GM23338 (cell line): ENCODE data around the gene TTC39A. TPM values are rescaled to one million over a fixed set of nuclear protein-coding genes. Genes with fewer than 3 reads are reported as not detected.
"Not testable (repeated sequence)": the region's sequence is repeated elsewhere in the genome, so short reads cannot be mapped to it uniquely, and the experiment has no call there.

Experiments used
- ATAC-seq: fragments of 200-7000 bp; cut with Tn5 transposase; 3 replicates; pipeline ENCODE4 v1.9.1; 2020
- DNase-seq: peaks from one replicate; pipeline ENCODE4 v3.0.0-alpha.2; 2015; ENCODE audit warnings: low spot score
- H2AFZ ChIP-seq: fragments of 200-600 bp; sonication (generic); 2 replicates; pipeline ENCODE4 v1.8.0; 2016; ENCODE audit warnings: antibody characterized with exemption, mild to moderate bottlenecking, moderate library complexity
- H3F3A ChIP-seq: fragments of 200-600 bp; sonication (generic); replicated peaks from 2 replicates; pipeline ENCODE4 v1.8.0; 2017; ENCODE audit warnings: antibody characterized with exemption, mixed run types, low read depth
- H3K27ac ChIP-seq: fragments of 200-600 bp; sonication (generic); 2 replicates; pipeline ENCODE4 v1.6.1; 2016; ENCODE audit warnings: low read depth
- H3K27me3 ChIP-seq: fragments of 200-600 bp; sonication (generic); 2 replicates; pipeline ENCODE4 v1.8.0; 2016; ENCODE audit warnings: mild to moderate bottlenecking, mixed run types, moderate library complexity; ENCODE audit not compliant: insufficient read depth
- H3K36me3 ChIP-seq: fragments of 200-600 bp; sonication (generic); 2 replicates; pipeline ENCODE4 v1.8.0; 2016; ENCODE audit warnings: mild to moderate bottlenecking; ENCODE audit not compliant: insufficient read depth
- H3K4me1 ChIP-seq: fragments of 200-600 bp; sonication (generic); 2 replicates; pipeline ENCODE4 v1.8.0; 2016; ENCODE audit warnings: mild to moderate bottlenecking, moderate library complexity; ENCODE audit not compliant: insufficient read depth
- H3K4me2 ChIP-seq: fragments of 200-600 bp; sonication (generic); 2 replicates; pipeline ENCODE4 v1.7.1; 2017; ENCODE audit warnings: mixed run types
- H3K4me3 ChIP-seq: fragments of 200-600 bp; sonication (generic); 2 replicates; pipeline ENCODE4 v1.6.1; 2016; ENCODE audit warnings: mixed run types
- H3K79me2 ChIP-seq: fragments of 200-600 bp; sonication (generic); replicated peaks from 2 replicates; pipeline ENCODE4 v1.8.0; 2017; ENCODE audit warnings: mild to moderate bottlenecking; ENCODE audit not compliant: insufficient read depth
- H3K9me2 ChIP-seq: fragments of 200-600 bp; sonication (generic); 2 replicates; pipeline ENCODE4 v1.8.0; 2017; ENCODE audit not compliant: insufficient read depth
- H4K20me1 ChIP-seq: fragments of 200-600 bp; sonication (generic); replicated peaks from 2 replicates; pipeline ENCODE4 v1.8.0; 2017; ENCODE audit warnings: mild to moderate bottlenecking; ENCODE audit not compliant: insufficient read depth
- H3K27ac Mint-ChIP-seq: 2 replicates; pipeline ENCODE4 v1.8.0; 2020; ENCODE audit warnings: inconsistent platforms, mild to moderate bottlenecking, moderate library complexity, mixed read lengths
- H3K27me3 Mint-ChIP-seq: 3 replicates; pipeline ENCODE4 v1.8.0; 2022; ENCODE audit warnings: low read depth, mild to moderate bottlenecking, moderate library complexity, mixed read lengths, inconsistent platforms; ENCODE audit not compliant: insufficient read depth, poor library complexity
- H3K36me3 Mint-ChIP-seq: 3 replicates; pipeline ENCODE4 v1.8.0; 2021; ENCODE audit warnings: low read depth, mild to moderate bottlenecking, inconsistent platforms, moderate library complexity, mixed read lengths
- H3K4me1 Mint-ChIP-seq: 3 replicates; pipeline ENCODE4 v1.8.0; 2020; ENCODE audit warnings: mild to moderate bottlenecking, inconsistent platforms, mixed read lengths
- H3K4me3 Mint-ChIP-seq: 3 replicates; pipeline ENCODE4 v1.8.0; 2021; ENCODE audit warnings: moderate library complexity, mild to moderate bottlenecking, inconsistent platforms, mixed read lengths
- H3K9me3 Mint-ChIP-seq: 3 replicates; pipeline ENCODE4 v1.8.0; 2020; ENCODE audit warnings: moderate library complexity, mild to moderate bottlenecking, inconsistent platforms, mixed read lengths
- CREB1 ChIP-seq: fragments of 250-450 bp; sonication (Bioruptor Pico); IDR thresholded peaks from 2 replicates; pipeline ENCODE4 v1.5.0; 2020; ENCODE audit warnings: low read depth, mild to moderate bottlenecking, moderate library complexity
- CTCF ChIP-seq, 2 experiments: fragments of 200-600 bp in 1 of 2; sonication (generic) in 1 of 2; conservative IDR thresholded peaks; 2 replicates each; pipeline versions ENCODE4 v1.5.1 to v1.6.1; 2016 to 2017; ENCODE audit warnings: antibody characterized with exemption in 2 of 2, low read depth in 2 of 2, mild to moderate bottlenecking in 2 of 2, moderate library complexity in 1 of 2
- ETS1 ChIP-seq: IDR thresholded peaks from 2 replicates; pipeline ENCODE4 v1.6.1; 2016; ENCODE audit warnings: antibody characterized with exemption
- EZH2phosphoT487 ChIP-seq: fragments of 200-600 bp; sonication (generic); IDR thresholded peaks from one replicate; pipeline ENCODE4 v1.8.1; 2018; ENCODE audit warnings: antibody characterized with exemption; ENCODE audit not compliant: unreplicated experiment
- JUNB ChIP-seq: IDR thresholded peaks from one replicate; pipeline ENCODE4 v1.6.1; 2016; ENCODE audit warnings: antibody characterized with exemption; ENCODE audit not compliant: unreplicated experiment
- NANOG ChIP-seq: IDR thresholded peaks from 2 replicates; pipeline ENCODE4 v1.6.1; 2016; ENCODE audit warnings: antibody characterized with exemption, borderline replicate concordance
- POLR2AphosphoS5 ChIP-seq: IDR thresholded peaks from 2 replicates; pipeline ENCODE4 v1.6.1; 2016; ENCODE audit warnings: antibody characterized with exemption, low read depth
- STAT1 ChIP-seq: IDR thresholded peaks from one replicate; pipeline ENCODE4 v1.6.1; 2016; ENCODE audit warnings: antibody characterized with exemption; ENCODE audit not compliant: unreplicated experiment
- ZNF114 ChIP-seq: fragments of 250-450 bp; sonication (Bioruptor Pico); IDR thresholded peaks from 2 replicates; pipeline ENCODE4 v1.5.0; 2020; ENCODE audit warnings: mild to moderate bottlenecking, moderate library complexity
- ZNF462 ChIP-seq: fragments of 250-450 bp; sonication (Bioruptor Pico); IDR thresholded peaks from 2 replicates; pipeline ENCODE4 v1.5.0; 2020; ENCODE audit warnings: mild to moderate bottlenecking, moderate library complexity
- polyA plus RNA-seq: library from polyadenylated mRNA; unstranded; fragments of >200 nt; fragmentation: Nextera tagmentation; extraction: Ambion mirVana; gene quantifications from 2 replicates; pipeline ENCODE4 v1.2.1, GENCODE V29; 2016
- total RNA-seq: library from RNA; depleted of rRNA; stranded (reverse); fragments of >200 nt; shearing (Covaris generic); gene quantifications from 2 replicates; pipeline ENCODE4 v1.2.3, GENCODE V29; 2014

Gene TTC39A
- total and polyA plus RNA-seq, 2 experiments from 2014 or later = 2.3 to 7.1 TPM

GRCh38 chr1:51325011-51325385, 5.4 kb downstream of the TTC39A start:
- not testable (repeated sequence) for H3K27me3 Mint-ChIP-seq, ATAC-seq, H3K4me3 ChIP-seq, H3K4me2 ChIP-seq, H3K9me3 Mint-ChIP-seq, H3K9me2 ChIP-seq, H3K27ac ChIP-seq, H3K36me3 ChIP-seq, H3K27ac Mint-ChIP-seq, H3K36me3 Mint-ChIP-seq, H4K20me1 ChIP-seq, DNase-seq, H3K4me3 Mint-ChIP-seq, H3F3A ChIP-seq, H2AFZ ChIP-seq, H3K79me2 ChIP-seq
- 0 out of 2 replicates have a peak, but pooled peaks cover 10% of the 10 kb centered on the region for H3K4me1 ChIP-seq
- peaks cover 10% of the 10 kb centered on the region for H3K27me3 ChIP-seq
- peaks cover 12% of the 10 kb centered on the region for H3K4me1 Mint-ChIP-seq

- no peak for TF ChIP-seq CTCF (conservative IDR thresholded peaks at IDR 0.05; ENCODE audit: low read depth in 2 of 2)
- TF ChIP-seq POLR2AphosphoS5 = no peak
- no peak for TF ChIP-seq NANOG
- no peak for TF ChIP-seq ZNF114 (CRISPR knock-in tag)
- TF ChIP-seq STAT1 = no peak
- TF ChIP-seq CREB1 (CRISPR knock-in tag) = no peak
- no peak for TF ChIP-seq JUNB
- TF ChIP-seq ZNF462 (CRISPR knock-in tag) = no peak
- no peak for TF ChIP-seq ETS1
- TF ChIP-seq EZH2phosphoT487 = no peak
- H3K36me3 Mint-ChIP-seq = no peaks in the 10 kb centered on the region; the same call in 2 of the 3 replicates
Observed at GRCh38 chr1:51324251-51325010, 5.9 kb downstream of the TTC39A start.

More at GRCh38 chr1:51324251-51325010, 5.9 kb downstream of the TTC39A start:
- Histone ChIP-seq H3K4me3 (no peak overlapping the region), H4K20me1 (no peaks in the 10 kb centered on the region), H3F3A (no peaks in the 10 kb centered on the region), H3K9me2 (no peaks in the 10 kb centered on the region), H3K79me2 (no peaks in the 10 kb centered on the region), H3K27me3 (peaks cover 5% of the 10 kb centered on the region), H2AFZ (no peak overlapping the region), H3K27ac (no peak overlapping the region), H3K36me3 (no peaks in the 10 kb centered on the region), H3K4me2 (no peak overlapping the region), H3K4me1 (0 out of 2 replicates have a peak, but pooled peaks cover 10% of the 10 kb centered on the region)
- Mint-ChIP-seq H3K4me3 (no peak overlapping the region), H3K27ac (no peak overlapping the region), H3K9me3 (no peaks in the 10 kb centered on the region), H3K27me3 (peaks cover 5% of the 10 kb centered on the region), H3K4me1 (peaks cover 12% of the 10 kb centered on the region)
- ATAC-seq = no peak
- DNase-seq = no peak
